NCI-H1048 (cell line): ENCODE results near the gene ARHGAP28.
"Not testable (repeated sequence)": the region's sequence is repeated elsewhere in the genome, so short reads cannot be mapped to it uniquely, and the experiment has no call there.

Source experiments
- DNase-seq: peaks from one replicate; lab custom pipeline; 2025; lab: John Stamatoyannopoulos, UW

The ARHGAP28 gene

GRCh38 chr18:6934859-6935258 lies 205.3 kb downstream of the ARHGAP28 start:
- DNase-seq: no peak

- no peak for DNase-seq
Measured at GRCh38 chr18:6938003-6938402, 208.5 kb downstream of the ARHGAP28 start.

- not testable (repeated sequence) for DNase-seq
Measured at GRCh38 chr18:6938403-6938802, 208.9 kb downstream of the ARHGAP28 start.

- DNase-seq: no peak
Measured at GRCh38 chr18:6939972-6940371, 210.5 kb downstream of the ARHGAP28 start.

- no peak for DNase-seq
Measured at GRCh38 chr18:6940451-6940850, 210.9 kb downstream of the ARHGAP28 start.

GRCh38 chr18:6941996-6942395 lies 212.5 kb downstream of the ARHGAP28 start:
- no peak for DNase-seq

GRCh38 chr18:6942742-6943141 lies 213.2 kb downstream of the ARHGAP28 start:
- no peak for DNase-seq

- DNase-seq: no peak
Measured at GRCh38 chr18:6943143-6943542, 213.6 kb downstream of the ARHGAP28 start.

GRCh38 chr18:6947338-6948030 lies 218.0 kb downstream of the ARHGAP28 start:
- no peak for DNase-seq

- DNase-seq: no peak
Measured at GRCh38 chr18:6948281-6949055, 219.0 kb downstream of the ARHGAP28 start.

- DNase-seq: no peak
Measured at GRCh38 chr18:6949800-6950586, 220.5 kb downstream of the ARHGAP28 start.

- DNase-seq: no peak
Measured at GRCh38 chr18:6950641-6951040, 221.1 kb downstream of the ARHGAP28 start.

GRCh38 chr18:6951336-6952090 lies 222.0 kb downstream of the ARHGAP28 start:
- no peak for DNase-seq

GRCh38 chr18:6954501-6954900 lies 225.0 kb downstream of the ARHGAP28 start:
- DNase-seq: no peak

GRCh38 chr18:6955304-6955703 lies 225.8 kb downstream of the ARHGAP28 start:
- no peak for DNase-seq

GRCh38 chr18:6956495-6956894 lies 227.0 kb downstream of the ARHGAP28 start:
- DNase-seq: no peak

GRCh38 chr18:6956999-6957398 lies 227.5 kb downstream of the ARHGAP28 start:
- no peak for DNase-seq

GRCh38 chr18:6959110-6959509 lies 229.6 kb downstream of the ARHGAP28 start:
- DNase-seq: no peak

GRCh38 chr18:6960124-6960523 lies 230.6 kb downstream of the ARHGAP28 start:
- DNase-seq: no peak

- DNase-seq: no peak
Measured at GRCh38 chr18:6960656-6961055, 231.1 kb downstream of the ARHGAP28 start.

- no peak for DNase-seq
Measured at GRCh38 chr18:6961331-6961730, 231.8 kb downstream of the ARHGAP28 start.
